Body of pancreas (tissue), 4 donors: ENCODE results near the gene NCAPD3.

Source experiments
- CTCF ChIP-seq, 7 experiments: fragments of 450-650 bp in 4 of 7; fragments of 200-600 bp in 3 of 7; sonication (generic) in 3 of 7; IDR thresholded peaks; one replicate each; pipeline ENCODE4 v1.5.1; 2016 to 2019; ENCODE audit warnings: antibody characterized with exemption in 7 of 7
- POLR2A ChIP-seq, 3 donors: fragments of 450-650 bp; IDR thresholded peaks; one replicate each; pipeline ENCODE4 v1.6.1; 2016; ENCODE audit warnings: antibody characterized with exemption in 3 of 3, mild to moderate bottlenecking in 2 of 3

GRCh38 chr11:134250675-134251074 lies 26.9 kb upstream of the NCAPD3 start:
- TF ChIP-seq CTCF (IDR thresholded peaks at IDR 0.05), result no peak
- no peak for TF ChIP-seq POLR2A (IDR thresholded peaks at IDR 0.05)
